H1 (cell line): ENCODE measurements around the gene ZFYVE16. TPM values are rescaled to one million over a fixed set of nuclear protein-coding genes. Genes with fewer than 3 reads are reported as not detected.

Experiments used
- CTCF ChIA-PET: fragments of 300-600 bp; sonication (Branson Sonifier 250); formaldehyde crosslinking; loops from one replicate; lab custom pipeline; 2021; ENCODE audit not compliant: partially characterized antibody; lab: Charles Lee
- POLR2A ChIA-PET: fragments of 300-600 bp; sonication (Branson Sonifier 250); formaldehyde crosslinking; loops from one replicate; lab custom pipeline; 2021; ENCODE audit warnings: inconsistent platforms; ENCODE audit not compliant: partially characterized antibody; lab: Charles Lee
- DNase-seq, 2 experiments: peaks; one replicate each; pipeline versions ENCODE4 v3.0.0 to v3.0.0-alpha.2; 2010 to 2022; ENCODE audit warnings: low spot score in 2 of 2, low read depth in 1 of 2, mixed read lengths in 1 of 2
- FAIRE-seq: peaks from 2 replicates; lab custom pipeline; 2011; peaks lifted over from hg19 to GRCh38; lab: Jason Lieb, UNC
- H2AFZ ChIP-seq: 2 replicates; pipeline ENCODE4 v1.8.1; 2012; ENCODE audit warnings: low read length, inconsistent platforms
- H2AK5ac ChIP-seq: 2 replicates; pipeline ENCODE4 v1.6.1; 2013; ENCODE audit warnings: low read depth, low read length
- H2BK120ac ChIP-seq: replicated peaks from 2 replicates; pipeline ENCODE3; 2013; ENCODE audit warnings: low read depth, low read length, inconsistent platforms
- H2BK12ac ChIP-seq: 2 replicates; pipeline ENCODE4 v1.6.1; 2013; ENCODE audit warnings: low read depth, low read length
- H2BK15ac ChIP-seq: 2 replicates; pipeline ENCODE4 v1.6.1; 2013; ENCODE audit warnings: low read length
- H2BK20ac ChIP-seq: 2 replicates; pipeline ENCODE4 v1.6.1; 2013; ENCODE audit warnings: low read length
- H2BK5ac ChIP-seq: 2 replicates; pipeline ENCODE4 v1.6.1; 2013; ENCODE audit warnings: low read depth, low read length
- H3K14ac ChIP-seq: 2 replicates; pipeline ENCODE4 v1.6.1; 2013; ENCODE audit warnings: inconsistent platforms; ENCODE audit not compliant: insufficient read length
- H3K18ac ChIP-seq: 2 replicates; pipeline ENCODE4 v1.6.1; 2013; ENCODE audit warnings: low read length; ENCODE audit errors: extremely low read depth
- H3K23ac ChIP-seq: 2 replicates; pipeline ENCODE4 v1.6.1; 2013; ENCODE audit warnings: inconsistent platforms; ENCODE audit not compliant: insufficient read length
- H3K23me2 ChIP-seq: 2 replicates; pipeline ENCODE4 v1.6.1; 2013; ENCODE audit warnings: low read depth, low read length
- H3K27ac ChIP-seq: 2 replicates; pipeline ENCODE4 v1.6.1; 2011; ENCODE audit warnings: low read depth, low read length, inconsistent platforms
- H3K27me3 ChIP-seq, 4 experiments: replicated peaks in 1 of 4; 1 replicate in 1 of 4; 2 replicates in 3 of 4; pipeline versions ENCODE4 v1.6.1 to v1.8.1; 2011 to 2013; ENCODE audit warnings: low read length in 3 of 4, mild to moderate bottlenecking in 3 of 4, inconsistent platforms in 2 of 4, mixed read lengths in 2 of 4, moderate library complexity in 1 of 4; ENCODE audit not compliant: control insufficient read depth in 3 of 4, insufficient read depth in 3 of 4; ENCODE audit errors: extremely low read depth in 1 of 4
- H3K36me3 ChIP-seq, 4 experiments: 2 replicates each; pipeline versions ENCODE4 v1.6.1 to v1.8.1; 2011 to 2013; ENCODE audit warnings: mild to moderate bottlenecking in 4 of 4, low read length in 3 of 4, moderate library complexity in 2 of 4, control low read depth in 1 of 4, inconsistent platforms in 1 of 4; ENCODE audit not compliant: insufficient read depth in 4 of 4, control insufficient read depth in 2 of 4
- H3K4ac ChIP-seq: replicated peaks from 2 replicates; pipeline ENCODE3; 2013; ENCODE audit warnings: low read length, low read depth, mixed read lengths, inconsistent platforms; ENCODE audit not compliant: insufficient read length
- H3K4me1 ChIP-seq, 4 experiments: replicated peaks in 1 of 4; 1 replicate in 1 of 4; 2 replicates in 3 of 4; pipeline versions ENCODE4 v1.6.1 to v1.8.1; 2011 to 2013; ENCODE audit warnings: low read length in 3 of 4, inconsistent platforms in 2 of 4, mixed read lengths in 1 of 4; ENCODE audit not compliant: insufficient read depth in 4 of 4, control insufficient read depth in 3 of 4
- H3K4me2 ChIP-seq, 2 experiments: 2 replicates each; pipeline versions ENCODE4 v1.6.1 to v1.8.1; 2011 to 2013; ENCODE audit warnings: low read depth in 2 of 2, low read length in 2 of 2, control low read depth in 1 of 2, inconsistent platforms in 1 of 2, mild to moderate bottlenecking in 1 of 2; ENCODE audit not compliant: insufficient read depth in 1 of 2
- H3K4me3 ChIP-seq, 4 experiments: fragments of 200-600, 300-600 bp in 1 of 4; sonication (generic), shearing (Covaris generic), sonication (Bioruptor Twin) in 1 of 4; 2 replicates each; pipeline versions ENCODE4 v1.5.1 to v1.8.1; 2011 to 2016; ENCODE audit warnings: low read length in 4 of 4, low read depth in 3 of 4, control low read depth in 2 of 4, inconsistent platforms in 2 of 4, mild to moderate bottlenecking in 2 of 4, mixed read lengths in 1 of 4, moderate library complexity in 1 of 4; ENCODE audit not compliant: insufficient read depth in 2 of 4; ENCODE audit errors: extremely low read depth in 1 of 4
- H3K56ac ChIP-seq: replicated peaks from 2 replicates; pipeline ENCODE3; 2013; ENCODE audit warnings: low read depth, mild to moderate bottlenecking, mixed read lengths, low read length, inconsistent platforms; ENCODE audit not compliant: insufficient read length
- H3K79me1 ChIP-seq: 2 replicates; pipeline ENCODE4 v1.6.1; 2013; ENCODE audit warnings: low read depth, low read length, control low read depth
- H3K79me2 ChIP-seq, 2 experiments: 2 replicates each; pipeline versions ENCODE4 v1.6.1 to v1.8.1; 2012 to 2013; ENCODE audit warnings: low read length in 2 of 2, mild to moderate bottlenecking in 2 of 2, inconsistent platforms in 1 of 2; ENCODE audit not compliant: insufficient read depth in 2 of 2, control insufficient read depth in 1 of 2
- H3K9ac ChIP-seq, 4 experiments: replicated peaks in 1 of 4; 1 replicate in 1 of 4; 2 replicates in 3 of 4; pipeline versions ENCODE4 v1.6.1 to v1.8.1; 2011 to 2013; ENCODE audit warnings: low read depth in 3 of 4, low read length in 3 of 4, control low read depth in 2 of 4, mild to moderate bottlenecking in 2 of 4, moderate library complexity in 2 of 4, inconsistent platforms in 1 of 4; ENCODE audit errors: extremely low read depth in 1 of 4
- H3K9me3 ChIP-seq, 2 experiments: 2 replicates each; pipeline versions ENCODE4 v1.6.1 to v1.8.1; 2012 to 2013; ENCODE audit warnings: mild to moderate bottlenecking in 2 of 2, moderate library complexity in 2 of 2, control low read depth in 1 of 2, inconsistent platforms in 1 of 2, low read depth in 1 of 2, low read length in 1 of 2, mixed read lengths in 1 of 2; ENCODE audit not compliant: insufficient read depth in 2 of 2
- H4K20me1 ChIP-seq, 2 experiments: replicated peaks in 1 of 2; 2 replicates each; pipeline versions ENCODE3 to v1.8.1; 2011 to 2013; ENCODE audit warnings: inconsistent platforms in 2 of 2, low read length in 2 of 2, mild to moderate bottlenecking in 1 of 2; ENCODE audit not compliant: insufficient read depth in 2 of 2, control insufficient read depth in 1 of 2
- H4K5ac ChIP-seq: 2 replicates; pipeline ENCODE4 v1.6.1; 2013; ENCODE audit warnings: low read length, low read depth, mixed read lengths, inconsistent platforms; ENCODE audit not compliant: insufficient read length
- H4K8ac ChIP-seq: 2 replicates; pipeline ENCODE4 v1.8.0; 2013; ENCODE audit warnings: mild to moderate bottlenecking, moderate library complexity, low read length, inconsistent platforms; ENCODE audit not compliant: insufficient read depth; ENCODE audit errors: extremely low read depth
- H4K91ac ChIP-seq: replicated peaks from 2 replicates; pipeline ENCODE3; 2013; ENCODE audit warnings: low read length, mixed read lengths, inconsistent platforms; ENCODE audit not compliant: insufficient read length
- TAF1 ChIP-seq: IDR thresholded peaks from 2 replicates; pipeline ENCODE4 v1.6.1; 2011; ENCODE audit warnings: mild to moderate bottlenecking, low read depth, low read length
- WGBS, 2 experiments: shearing (Covaris generic) in 1 of 2; methylation state at CpG; one replicate each; pipeline versions ENCODE4 v1.1.6 to v1.1.7; 2013 to 2015; ENCODE audit warnings: low lambda C conversion rate in 2 of 2, mixed read lengths in 2 of 2, inconsistent platforms in 1 of 2, low coverage in 1 of 2, missing lambda C conversion rate in 1 of 2; ENCODE audit not compliant: insufficient replicate concordance in 2 of 2, insufficient coverage in 1 of 2, insufficient read length in 1 of 2; ENCODE audit errors: extremely low coverage in 1 of 2, missing lambda C conversion rate in 1 of 2; 5-methylcytosine and 5-hydroxymethylcytosine counted together
- polyA plus RNA-seq, 7 experiments: library from polyadenylated mRNA; depleted of rRNA in 3 of 7; stranded (reverse) in 5 of 7; unstranded in 2 of 7; fragments of >200 nt in 5 of 7; fragments of 200-250 nt in 2 of 7; gene quantifications; 1 replicate in 5 of 7; 2 replicates in 1 of 7; 4 replicates in 1 of 7; pipeline versions ENCODE4 v1.2.1 to v1.2.3, GENCODE V29; 2011 to 2013; ENCODE audit warnings: missing spikeins in 2 of 7, mixed read lengths in 2 of 7
- total RNA-seq: library from RNA; stranded (reverse); fragmentation: NEBNext Ultra II Directional; extraction: Animal tissue kit (Norgen Biotek cat#: 25700); gene quantifications from 2 replicates; pipeline ENCODE4 v1.2.1, GENCODE V29; 2021
- TF ChIP-seq, protein P1 (sequence below): IDR thresholded peaks from 2 replicates; pipeline ENCODE4 v1.6.1; 2011; ENCODE audit warnings: low read depth, mild to moderate bottlenecking, low read length; ENCODE audit not compliant: insufficient read depth
- TF ChIP-seq, protein P2 (sequence below): IDR thresholded peaks from 2 replicates; pipeline ENCODE4 v1.6.1; 2012; ENCODE audit warnings: inconsistent platforms

The ZFYVE16 gene
- total and polyA plus RNA-seq, 2 of the 8 experiments (the other 6 are each of a cell fraction or from before 2014, with no cell fraction given) = 3.6 to 24.2 TPM

DNA sequence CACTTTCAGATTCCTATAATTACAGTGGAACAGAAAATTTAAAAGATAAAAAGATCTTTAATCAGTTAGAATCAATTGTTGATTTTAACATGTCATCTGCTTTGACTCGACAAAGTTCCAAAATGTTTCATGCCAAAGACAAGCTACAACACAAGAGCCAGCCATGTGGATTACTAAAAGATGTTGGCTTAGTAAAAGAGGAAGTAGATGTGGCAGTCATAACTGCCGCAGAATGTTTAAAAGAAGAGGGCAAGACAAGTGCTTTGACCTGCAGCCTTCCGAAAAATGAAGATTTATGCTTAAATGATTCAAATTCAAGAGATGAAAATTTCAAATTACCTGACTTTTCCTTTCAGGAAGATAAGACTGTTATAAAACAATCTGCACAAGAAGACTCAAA is 29.5 kb downstream of the ZFYVE16 start:
- ChIA-PET CTCF (no interaction called here), POLR2A (no interaction called here)
- TF ChIP-seq, protein P1, sequence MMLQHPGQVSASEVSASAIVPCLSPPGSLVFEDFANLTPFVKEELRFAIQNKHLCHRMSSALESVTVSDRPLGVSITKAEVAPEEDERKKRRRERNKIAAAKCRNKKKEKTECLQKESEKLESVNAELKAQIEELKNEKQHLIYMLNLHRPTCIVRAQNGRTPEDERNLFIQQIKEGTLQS = no peak
- TF ChIP-seq, protein P2, sequence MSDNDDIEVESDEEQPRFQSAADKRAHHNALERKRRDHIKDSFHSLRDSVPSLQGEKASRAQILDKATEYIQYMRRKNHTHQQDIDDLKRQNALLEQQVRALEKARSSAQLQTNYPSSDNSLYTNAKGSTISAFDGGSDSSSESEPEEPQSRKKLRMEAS = no peak
- no peak for TF ChIP-seq TAF1
- Histone ChIP-seq H3K27me3 (no peaks in the 10 kb centered on the region), H3K4me2 (no peak overlapping the region), H2AK5ac (no peak overlapping the region), H3K23ac (no peak overlapping the region), H2BK120ac (no peak overlapping the region), H2BK20ac (no peak overlapping the region), H3K23me2 (no peaks in the 10 kb centered on the region), H3K79me2 (no peaks in the 10 kb centered on the region), H2BK12ac (no peak overlapping the region), H3K18ac (no peak overlapping the region), H3K4ac (no peak overlapping the region), H4K5ac (no peak overlapping the region), H4K8ac (no peak overlapping the region), H3K4me3 (no peak overlapping the region), H3K9ac (no peak overlapping the region), H2BK15ac (no peak overlapping the region), H2AFZ (no peak overlapping the region), H3K9me3 (no peaks in the 10 kb centered on the region), H3K36me3 (peaks cover 0 to 30% (median 2%) of the 10 kb centered on the region in 4 experiments; a peak in 4 of 8 replicates), H4K20me1 (no peaks in the 10 kb centered on the region), H3K14ac (no peak overlapping the region), H3K56ac (no peak overlapping the region), H4K91ac (no peak overlapping the region), H2BK5ac (no peak overlapping the region), H3K27ac (no peak overlapping the region), H3K79me1 (no peaks in the 10 kb centered on the region), H3K4me1 (no peaks in the 10 kb centered on the region)
- 94% methylated on average over 3 of the region's 3 CpGs; no CpG with 5 or more reads in 1 of the 2 experiments for WGBS, 2 experiments
- FAIRE-seq = no peak
- DNase-seq = no peak
